GM12864 (cell line): ENCODE measurements around the gene DCAF15.

Experiments
- DNase-seq: peaks from one replicate; pipeline ENCODE4 v3.0.0-alpha.2; 2011; ENCODE audit warnings: low read depth
- H3K4me3 ChIP-seq: 2 replicates; pipeline ENCODE4 v1.5.1; 2011; ENCODE audit warnings: mild to moderate bottlenecking, low read depth, low read length, control low read depth
- TF ChIP-seq, protein P1 (sequence below): IDR thresholded peaks from 2 replicates; pipeline ENCODE4 v1.5.1; 2011; ENCODE audit warnings: low read depth, mild to moderate bottlenecking, moderate library complexity, low read length, control low read depth, inconsistent platforms; ENCODE audit errors: missing control alignments

The DCAF15 gene

DNA sequence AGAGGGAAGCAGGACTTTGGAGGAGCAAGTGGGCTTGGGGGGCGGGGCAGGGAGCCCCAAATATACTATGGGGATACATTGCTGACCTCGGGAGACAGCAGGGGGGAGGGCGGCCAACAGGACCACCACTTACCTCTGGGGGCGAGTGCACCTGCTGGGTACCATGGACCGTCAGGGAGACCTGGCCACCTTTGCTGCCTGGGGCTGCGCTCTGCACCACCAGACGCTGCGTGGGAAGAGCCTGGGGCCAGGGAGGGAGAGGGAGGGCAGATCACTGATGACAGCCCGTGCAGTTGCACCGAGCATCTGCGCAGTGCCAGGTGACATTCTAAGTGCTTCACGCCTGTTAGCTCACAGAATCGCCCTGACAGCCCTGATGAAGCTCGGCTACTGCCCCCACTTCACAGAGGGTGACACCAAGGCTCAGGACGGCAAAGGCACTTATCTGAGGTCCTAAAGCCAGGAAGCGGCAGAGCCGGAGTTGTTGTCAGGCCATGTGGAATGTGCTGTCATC is 29.7 kb downstream of the DCAF15 start:
- no peak for DNase-seq
- no peak overlapping the region for H3K4me3 ChIP-seq

DNA sequence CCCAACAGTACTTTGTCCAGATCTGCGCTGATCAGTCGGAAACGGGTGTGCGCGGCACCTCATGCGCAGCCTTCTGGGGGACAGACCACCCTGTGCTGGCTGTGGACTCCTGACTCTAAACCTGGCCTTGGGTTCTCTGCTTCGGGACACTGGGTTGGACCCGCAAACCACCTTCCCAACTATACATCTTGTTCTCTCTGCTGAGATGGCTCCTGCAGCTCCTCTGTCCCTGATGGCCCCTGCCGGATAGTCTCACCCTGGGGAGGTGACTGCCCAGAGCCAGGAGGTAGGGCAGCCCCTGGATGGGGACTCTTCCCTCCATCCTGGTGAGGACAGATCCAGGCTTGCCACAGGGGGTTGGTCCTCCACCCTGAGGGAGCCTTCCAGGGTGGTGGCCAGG is 30.5 kb downstream of the DCAF15 start:
- DNase-seq, result no peak
- TF ChIP-seq, protein P1, sequence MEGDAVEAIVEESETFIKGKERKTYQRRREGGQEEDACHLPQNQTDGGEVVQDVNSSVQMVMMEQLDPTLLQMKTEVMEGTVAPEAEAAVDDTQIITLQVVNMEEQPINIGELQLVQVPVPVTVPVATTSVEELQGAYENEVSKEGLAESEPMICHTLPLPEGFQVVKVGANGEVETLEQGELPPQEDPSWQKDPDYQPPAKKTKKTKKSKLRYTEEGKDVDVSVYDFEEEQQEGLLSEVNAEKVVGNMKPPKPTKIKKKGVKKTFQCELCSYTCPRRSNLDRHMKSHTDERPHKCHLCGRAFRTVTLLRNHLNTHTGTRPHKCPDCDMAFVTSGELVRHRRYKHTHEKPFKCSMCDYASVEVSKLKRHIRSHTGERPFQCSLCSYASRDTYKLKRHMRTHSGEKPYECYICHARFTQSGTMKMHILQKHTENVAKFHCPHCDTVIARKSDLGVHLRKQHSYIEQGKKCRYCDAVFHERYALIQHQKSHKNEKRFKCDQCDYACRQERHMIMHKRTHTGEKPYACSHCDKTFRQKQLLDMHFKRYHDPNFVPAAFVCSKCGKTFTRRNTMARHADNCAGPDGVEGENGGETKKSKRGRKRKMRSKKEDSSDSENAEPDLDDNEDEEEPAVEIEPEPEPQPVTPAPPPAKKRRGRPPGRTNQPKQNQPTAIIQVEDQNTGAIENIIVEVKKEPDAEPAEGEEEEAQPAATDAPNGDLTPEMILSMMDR, result no peak
- H3K4me3 ChIP-seq, result no peak overlapping the region

More for the DNA sequence above, 29.7 kb downstream of the DCAF15 start:
- TF ChIP-seq, protein P1, result no peak

DNA sequence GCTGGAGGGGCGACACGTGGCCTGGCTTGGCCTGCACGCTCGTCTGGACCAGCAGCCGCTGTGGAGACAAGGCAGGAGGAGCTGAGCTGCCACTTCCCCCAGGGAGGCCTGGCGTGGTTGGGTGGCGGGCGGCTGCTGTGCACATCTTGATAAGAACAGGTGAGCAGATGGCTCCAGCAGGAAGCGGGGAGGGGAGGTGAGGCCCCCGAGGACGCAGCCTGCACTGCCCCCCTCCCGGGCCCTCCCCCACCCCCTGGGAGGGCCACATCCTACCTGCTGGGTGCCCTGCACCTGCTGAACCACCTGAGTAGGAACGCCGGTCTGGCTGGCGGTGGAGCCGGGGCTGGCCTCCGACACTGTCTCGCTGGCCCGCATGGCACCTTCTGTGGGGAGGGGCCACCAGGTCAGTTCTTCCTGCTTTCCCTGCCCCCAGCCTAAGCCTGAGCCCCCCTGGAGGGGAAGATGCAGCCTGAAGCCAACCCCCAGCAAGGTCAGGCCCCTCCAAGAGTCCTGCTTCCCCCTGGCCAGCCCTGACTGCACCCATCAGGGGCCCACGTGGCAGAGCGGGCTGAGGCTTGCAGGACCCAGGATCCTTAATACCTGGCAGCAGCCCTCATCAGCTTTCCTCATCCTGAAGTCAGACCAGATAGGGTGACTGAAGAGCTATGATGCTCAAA is 31.0 kb downstream of the DCAF15 start:
- no peak for DNase-seq
- H3K4me3 ChIP-seq, result no peak overlapping the region
- TF ChIP-seq, protein P1, result no peak

DNA sequence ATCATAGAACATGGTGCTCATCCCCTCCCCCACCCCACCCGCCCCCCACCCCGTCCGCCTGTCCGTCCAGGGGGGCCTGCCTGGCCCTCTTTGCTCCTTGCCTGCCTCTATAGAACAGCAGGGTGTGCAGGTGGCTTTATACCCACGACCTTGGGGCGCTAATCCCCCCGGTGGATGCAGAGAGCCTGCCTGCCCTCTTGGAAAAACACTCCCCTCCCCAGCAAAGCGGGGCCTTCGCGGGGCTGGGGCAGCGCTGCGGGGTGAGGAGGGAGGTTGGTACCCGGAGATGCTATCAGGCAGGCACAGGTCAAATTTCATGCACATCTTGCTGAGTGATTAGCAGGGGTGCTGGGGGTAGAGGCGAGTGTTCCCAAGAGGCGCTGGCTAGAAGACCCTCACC is 31.9 kb downstream of the DCAF15 start:
- no peak for DNase-seq
- no peak overlapping the region for H3K4me3 ChIP-seq
- TF ChIP-seq, protein P1, result no peak

DNA sequence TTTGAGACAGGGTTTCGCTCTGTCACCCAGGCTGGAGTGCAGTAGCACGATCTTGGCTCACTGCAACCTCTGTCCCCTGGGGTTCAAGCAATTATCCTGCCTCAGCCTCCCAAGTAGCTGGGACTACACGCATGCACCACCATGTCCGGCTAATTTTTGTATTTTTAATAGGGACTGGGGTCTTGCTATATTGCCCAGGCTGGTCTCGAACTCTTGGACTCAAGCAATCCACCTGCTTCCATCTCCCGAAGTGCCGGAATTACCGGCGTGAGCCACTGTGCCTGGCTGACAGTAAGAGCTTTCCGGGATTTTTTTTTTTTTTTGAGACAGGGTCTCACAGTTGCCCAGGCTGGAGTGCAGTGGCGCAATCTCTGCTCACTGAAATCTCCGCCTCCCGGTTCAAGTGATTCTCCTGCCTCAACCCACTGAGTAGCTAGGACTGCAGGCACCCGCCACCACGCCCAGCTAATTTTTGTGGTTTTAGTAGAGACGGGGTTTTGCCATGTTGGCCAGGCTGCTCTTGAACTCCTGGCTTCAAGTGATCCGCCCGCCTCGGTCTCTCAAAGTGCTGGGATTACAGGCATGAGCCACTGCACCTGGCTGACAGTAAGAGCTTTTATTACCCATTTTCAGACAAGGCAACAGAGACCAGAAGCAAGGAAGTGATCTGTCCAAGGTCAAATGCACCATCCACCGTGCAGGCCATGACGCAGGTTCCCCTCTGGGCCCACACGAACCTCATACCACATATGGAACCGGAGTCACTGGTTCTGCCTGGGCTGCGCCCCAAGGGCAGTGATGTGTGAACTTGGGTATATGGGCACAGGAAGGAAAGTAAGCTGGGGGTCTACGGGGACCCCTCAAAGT is 32.8 kb downstream of the DCAF15 start:
- TF ChIP-seq, protein P1, result no peak
- H3K4me3 ChIP-seq, result no peak overlapping the region
- no peak for DNase-seq

DNA sequence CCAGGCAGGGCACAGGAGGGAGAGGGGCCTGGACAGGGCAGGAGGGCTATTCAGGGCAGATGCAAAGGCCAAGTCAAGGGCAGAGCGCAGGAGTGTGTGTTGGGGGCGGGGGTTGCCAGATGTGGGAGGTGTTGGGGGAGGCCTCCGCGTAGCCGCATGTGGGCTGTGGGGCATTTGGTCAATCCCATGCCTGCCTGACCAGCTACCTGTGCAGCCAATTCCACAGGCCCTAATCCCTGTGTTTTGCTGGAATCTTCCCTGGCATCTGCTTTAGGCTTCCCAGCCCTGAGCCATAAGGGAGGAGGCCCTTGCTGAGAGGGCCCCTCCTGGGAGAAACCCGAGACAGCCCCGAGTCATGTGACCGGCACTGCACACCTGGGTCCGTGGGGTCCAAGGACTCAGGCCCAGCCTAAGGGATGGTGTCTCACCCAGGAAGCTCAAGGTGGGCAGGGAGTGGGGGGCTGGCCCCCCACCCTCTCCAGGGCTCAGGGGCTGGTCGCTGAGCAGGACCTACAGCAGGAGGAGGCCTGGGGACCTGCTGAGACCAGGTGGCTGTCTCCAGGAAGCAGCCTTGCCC is 33.5 kb downstream of the DCAF15 start:
- peak overlapping the region; percentile 27 for H3K4me3 ChIP-seq
- DNase-seq, result no peak
- TF ChIP-seq, protein P1, result no peak
